Activated CD8-positive, alpha-beta T cell treated with anti-CD3 and anti-CD28 coated beads for 36 hours (primary cell): ENCODE data around the gene MRPL33. TPM values are rescaled to one million over a fixed set of nuclear protein-coding genes. Genes with fewer than 3 reads are reported as not detected.

ENCODE experiments used
- ATAC-seq: fragments of 200-7000 bp; cut with Tn5 transposase; one replicate; pipeline ENCODE4 v1.10.0; 2021; ENCODE audit warnings: mild to moderate bottlenecking, moderate library complexity
- CTCF ChIA-PET: fragments of 350-600 bp; sonication (Branson Sonifier 250); formaldehyde crosslinking; loops from one replicate; lab custom pipeline; 2021; ENCODE audit warnings: antibody characterized with exemption; lab: Charles Lee
- POLR2A ChIA-PET: fragments of 350-600 bp; sonication (Branson Sonifier 250); formaldehyde crosslinking; loops from one replicate; lab custom pipeline; 2021; ENCODE audit warnings: antibody characterized with exemption; lab: Charles Lee
- DNase-seq: peaks from one replicate; pipeline ENCODE4 v3.0.0-alpha.2; 2020
- H3K27ac Mint-ChIP-seq: one replicate; pipeline ENCODE4 v1.8.0; 2021; ENCODE audit warnings: mild to moderate bottlenecking, mixed read lengths
- H3K27me3 Mint-ChIP-seq: one replicate; pipeline ENCODE4 v1.8.0; 2021; ENCODE audit warnings: mixed read lengths
- H3K36me3 Mint-ChIP-seq: one replicate; pipeline ENCODE4 v1.8.0; 2021; ENCODE audit warnings: low read depth, mixed read lengths
- H3K4me1 Mint-ChIP-seq: one replicate; pipeline ENCODE4 v1.8.0; 2021; ENCODE audit warnings: low read depth, mixed read lengths
- H3K4me3 Mint-ChIP-seq: one replicate; pipeline ENCODE4 v1.8.0; 2021; ENCODE audit warnings: mild to moderate bottlenecking, moderate library complexity, mixed read lengths
- H3K9me3 Mint-ChIP-seq: one replicate; pipeline ENCODE4 v1.8.0; 2021; ENCODE audit warnings: mixed read lengths
- intact Hi-C: fragments of 100-400 bp; cut with micrococcal nuclease; formaldehyde crosslinking; loops from one replicate; pipeline ENCODE4 v1.10.0; 2022
- total RNA-seq, 2 experiments: library from RNA; stranded (reverse); gene quantifications; one replicate each; pipeline ENCODE4 v1.2.3, GENCODE V29; 2021
- TF ChIP-seq, protein P1 (sequence below): fragments of 200-600 bp; IDR thresholded peaks from one replicate; pipeline ENCODE4 v1.8.0; 2022; ENCODE audit warnings: antibody characterized with exemption, mild to moderate bottlenecking

MRPL33 gene
- total RNA-seq, 2 experiments from 2014 or later = 54.6 to 59.2 TPM

GRCh38 chr2:27802547-27802946, 31.0 kb downstream of the MRPL33 start:
- ATAC-seq (no peak), DNase-seq (no peak)
- ChIA-PET CTCF (no interaction called here), POLR2A (no interaction called here)
- intact Hi-C loops = no loop called here
- Mint-ChIP-seq H3K4me1 (no peaks in the 10 kb centered on the region), H3K36me3 (no peaks in the 10 kb centered on the region), H3K27me3 (no peaks in the 10 kb centered on the region), H3K27ac (no peak overlapping the region), H3K9me3 (no peaks in the 10 kb centered on the region), H3K4me3 (no peak overlapping the region)
- TF ChIP-seq, protein P1, sequence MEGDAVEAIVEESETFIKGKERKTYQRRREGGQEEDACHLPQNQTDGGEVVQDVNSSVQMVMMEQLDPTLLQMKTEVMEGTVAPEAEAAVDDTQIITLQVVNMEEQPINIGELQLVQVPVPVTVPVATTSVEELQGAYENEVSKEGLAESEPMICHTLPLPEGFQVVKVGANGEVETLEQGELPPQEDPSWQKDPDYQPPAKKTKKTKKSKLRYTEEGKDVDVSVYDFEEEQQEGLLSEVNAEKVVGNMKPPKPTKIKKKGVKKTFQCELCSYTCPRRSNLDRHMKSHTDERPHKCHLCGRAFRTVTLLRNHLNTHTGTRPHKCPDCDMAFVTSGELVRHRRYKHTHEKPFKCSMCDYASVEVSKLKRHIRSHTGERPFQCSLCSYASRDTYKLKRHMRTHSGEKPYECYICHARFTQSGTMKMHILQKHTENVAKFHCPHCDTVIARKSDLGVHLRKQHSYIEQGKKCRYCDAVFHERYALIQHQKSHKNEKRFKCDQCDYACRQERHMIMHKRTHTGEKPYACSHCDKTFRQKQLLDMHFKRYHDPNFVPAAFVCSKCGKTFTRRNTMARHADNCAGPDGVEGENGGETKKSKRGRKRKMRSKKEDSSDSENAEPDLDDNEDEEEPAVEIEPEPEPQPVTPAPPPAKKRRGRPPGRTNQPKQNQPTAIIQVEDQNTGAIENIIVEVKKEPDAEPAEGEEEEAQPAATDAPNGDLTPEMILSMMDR = no peak

- TF ChIP-seq, protein P1 = no peak
- H3K36me3 Mint-ChIP-seq = no peaks in the 10 kb centered on the region
- no peaks in the 10 kb centered on the region for H3K27me3 Mint-ChIP-seq
- intact Hi-C loops = no loop called here
- ATAC-seq (no peak), DNase-seq (no peak)
- POLR2A ChIA-PET = no interaction called here
- CTCF ChIA-PET = no interaction called here
- no peak overlapping the region for H3K27ac Mint-ChIP-seq
- H3K9me3 Mint-ChIP-seq = no peaks in the 10 kb centered on the region
- H3K4me3 Mint-ChIP-seq = no peak overlapping the region
- no peaks in the 10 kb centered on the region for H3K4me1 Mint-ChIP-seq
Observed at GRCh38 chr2:27803046-27803445, 31.5 kb downstream of the MRPL33 start.

GRCh38 chr2:27804146-27804545, 32.6 kb downstream of the MRPL33 start:
- Mint-ChIP-seq H3K4me3 (no peak overlapping the region), H3K4me1 (no peaks in the 10 kb centered on the region), H3K27me3 (no peaks in the 10 kb centered on the region), H3K9me3 (no peaks in the 10 kb centered on the region), H3K36me3 (no peaks in the 10 kb centered on the region), H3K27ac (no peak overlapping the region)
- TF ChIP-seq, protein P1 = no peak
- ChIA-PET CTCF (no interaction called here), POLR2A (interaction anchor here (0.6 kb wide), 1 partner anchor 11 kb away, joined by 3 read pairs; no protein-coding TSS in a partner anchor)
- ATAC-seq (no peak), DNase-seq (no peak)
- intact Hi-C loops = no loop called here

DNA sequence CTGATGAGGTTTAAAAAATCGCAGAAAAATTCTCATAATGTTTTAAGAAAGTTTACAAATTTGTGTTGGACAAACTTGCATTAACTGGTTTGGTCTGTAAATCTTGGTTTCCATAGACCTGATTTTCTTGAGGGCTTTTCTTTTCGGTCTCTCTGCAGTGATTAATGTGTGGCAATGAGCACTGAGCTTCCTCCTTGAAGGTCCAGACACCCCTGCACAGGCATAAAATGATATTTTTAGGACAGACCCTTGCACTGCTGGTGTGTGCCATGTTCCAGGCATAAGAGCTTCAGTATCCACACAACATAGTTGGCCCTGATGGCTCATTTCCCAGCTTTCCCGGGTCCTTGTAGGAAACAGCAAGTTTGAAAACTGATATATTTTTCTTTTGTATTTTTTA, 33.7 kb downstream of the MRPL33 start:
- CTCF ChIA-PET = interaction anchor here (1.3 kb wide), 1 partner anchor 9 kb away, joined by 6 read pairs; no protein-coding TSS in a partner anchor
- TF ChIP-seq, protein P1 = no peak
- POLR2A ChIA-PET = no interaction called here
- intact Hi-C loops = no loop called here
- no peak overlapping the region for H3K4me3 Mint-ChIP-seq
- no peaks in the 10 kb centered on the region for H3K9me3 Mint-ChIP-seq
- no peaks in the 10 kb centered on the region for H3K36me3 Mint-ChIP-seq
- no peak for ATAC-seq
- H3K4me1 Mint-ChIP-seq = peaks cover 2% of the 10 kb centered on the region
- no peak for DNase-seq
- H3K27me3 Mint-ChIP-seq = no peaks in the 10 kb centered on the region
- no peak overlapping the region for H3K27ac Mint-ChIP-seq

GRCh38 chr2:27806311-27807059, 35.0 kb downstream of the MRPL33 start:
- Mint-ChIP-seq H3K36me3 (no peaks in the 10 kb centered on the region), H3K27me3 (no peaks in the 10 kb centered on the region), H3K9me3 (no peaks in the 10 kb centered on the region), H3K4me1 (peaks cover 4% of the 10 kb centered on the region), H3K4me3 (no peak overlapping the region), H3K27ac (no peak overlapping the region)
- POLR2A ChIA-PET = no interaction called here
- intact Hi-C loops = no loop called here
- CTCF ChIA-PET = interaction anchor here (1.4 kb wide), 1 partner anchor 103 kb away, joined by 4 read pairs; no protein-coding TSS in a partner anchor
- TF ChIP-seq, protein P1 = no peak
- ATAC-seq (no peak), DNase-seq (no peak)
